Skeletal muscle satellite cell (primary cell): ENCODE results near the gene ARHGAP32.

Source experiments
- H3K27me3 ChIP-seq: 2 replicates; pipeline ENCODE4 v1.7.0; 2013; ENCODE audit warnings: low read length; ENCODE audit not compliant: control insufficient read depth, insufficient read depth
- H3K36me3 ChIP-seq: 2 replicates; pipeline ENCODE4 v1.7.0; 2013; ENCODE audit warnings: mild to moderate bottlenecking, control low read depth, low read length; ENCODE audit not compliant: insufficient read depth
- H3K4me1 ChIP-seq: 2 replicates; pipeline ENCODE4 v1.7.0; 2013; ENCODE audit warnings: low read length; ENCODE audit not compliant: control insufficient read depth, insufficient read depth
- H3K4me2 ChIP-seq: 2 replicates; pipeline ENCODE4 v1.7.0; 2013; ENCODE audit warnings: mild to moderate bottlenecking, low read length
- H3K4me3 ChIP-seq: 2 replicates; pipeline ENCODE4 v1.7.0; 2013; ENCODE audit warnings: low read length
- H3K9ac ChIP-seq: 2 replicates; pipeline ENCODE4 v1.7.0; 2013; ENCODE audit warnings: mild to moderate bottlenecking, low read depth, low read length, moderate library complexity
- H3K9me3 ChIP-seq: replicated peaks from 2 replicates; pipeline ENCODE4 v1.7.0; 2013; ENCODE audit warnings: mild to moderate bottlenecking, control low read depth, low read length

Gene ARHGAP32

GRCh38 chr11:129056916-129057315 is 135.2 kb downstream of the ARHGAP32 start:
- H3K36me3 ChIP-seq: no peaks in the 10 kb centered on the region
- H3K4me2 ChIP-seq: no peak overlapping the region
- peaks cover 8% of the 10 kb centered on the region for H3K4me1 ChIP-seq
- H3K27me3 ChIP-seq: no peaks in the 10 kb centered on the region
- H3K4me3 ChIP-seq: no peak overlapping the region
- H3K9me3 ChIP-seq: no peaks in the 10 kb centered on the region
- H3K9ac ChIP-seq: no peak overlapping the region

DNA sequence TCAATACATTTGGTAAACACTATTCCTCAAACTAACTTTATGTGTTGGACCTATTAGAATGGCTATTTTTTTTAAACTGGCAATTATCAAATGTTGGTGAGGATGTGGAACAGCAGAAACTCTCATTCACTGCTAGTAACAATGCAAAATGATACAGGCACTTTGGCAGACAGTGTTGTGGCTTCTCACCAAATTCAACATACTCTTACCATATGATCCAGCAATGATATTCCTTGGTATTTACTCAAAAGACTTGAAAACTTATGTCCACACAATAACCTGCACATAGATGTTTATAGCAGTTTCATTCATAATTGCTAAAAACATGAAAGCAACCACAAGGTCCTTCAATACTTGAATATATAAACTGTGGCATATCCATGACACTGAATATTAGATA is 136.9 kb downstream of the ARHGAP32 start:
- no peaks in the 10 kb centered on the region for H3K9me3 ChIP-seq

DNA sequence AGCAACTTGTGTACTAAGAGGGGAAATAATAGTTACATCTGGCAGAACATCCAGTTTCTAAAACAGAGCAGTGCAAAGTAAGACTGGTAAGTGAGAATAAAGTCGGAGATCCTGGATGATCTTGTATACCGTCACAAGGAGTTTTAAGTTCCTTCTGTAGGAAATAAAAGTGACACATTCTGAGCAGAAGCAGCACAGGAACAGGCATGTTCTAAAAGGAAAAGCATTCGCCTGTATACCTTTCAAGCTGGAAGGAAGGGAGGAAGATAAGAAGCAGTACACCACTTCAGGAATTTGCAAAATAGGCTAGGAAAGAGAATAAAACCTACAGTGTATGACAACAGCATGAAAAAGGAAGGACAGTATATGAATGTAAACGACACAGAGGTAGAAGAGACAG is 143.2 kb downstream of the ARHGAP32 start:
- no peaks in the 10 kb centered on the region for H3K36me3 ChIP-seq
- no peaks in the 10 kb centered on the region for H3K9me3 ChIP-seq
- no peak overlapping the region for H3K9ac ChIP-seq
- no peaks in the 10 kb centered on the region for H3K27me3 ChIP-seq
- no peak overlapping the region for H3K4me2 ChIP-seq
- H3K4me1 ChIP-seq: no peaks in the 10 kb centered on the region
- no peak overlapping the region for H3K4me3 ChIP-seq

More for the DNA sequence above, 136.9 kb downstream of the ARHGAP32 start:
- no peaks in the 10 kb centered on the region for H3K36me3 ChIP-seq
- H3K27me3 ChIP-seq: no peaks in the 10 kb centered on the region
- no peak overlapping the region for H3K9ac ChIP-seq
- H3K4me1 ChIP-seq: no peaks in the 10 kb centered on the region
- no peak overlapping the region for H3K4me3 ChIP-seq
- H3K4me2 ChIP-seq: no peak overlapping the region

- no peaks in the 10 kb centered on the region for H3K27me3 ChIP-seq
- H3K9me3 ChIP-seq: no peaks in the 10 kb centered on the region
- H3K4me3 ChIP-seq: no peak overlapping the region
- H3K36me3 ChIP-seq: no peaks in the 10 kb centered on the region
- no peak overlapping the region for H3K9ac ChIP-seq
- no peak overlapping the region for H3K4me2 ChIP-seq
- H3K4me1 ChIP-seq: no peaks in the 10 kb centered on the region
Observed at GRCh38 chr11:129045150-129045549, 147.0 kb downstream of the ARHGAP32 start.

DNA sequence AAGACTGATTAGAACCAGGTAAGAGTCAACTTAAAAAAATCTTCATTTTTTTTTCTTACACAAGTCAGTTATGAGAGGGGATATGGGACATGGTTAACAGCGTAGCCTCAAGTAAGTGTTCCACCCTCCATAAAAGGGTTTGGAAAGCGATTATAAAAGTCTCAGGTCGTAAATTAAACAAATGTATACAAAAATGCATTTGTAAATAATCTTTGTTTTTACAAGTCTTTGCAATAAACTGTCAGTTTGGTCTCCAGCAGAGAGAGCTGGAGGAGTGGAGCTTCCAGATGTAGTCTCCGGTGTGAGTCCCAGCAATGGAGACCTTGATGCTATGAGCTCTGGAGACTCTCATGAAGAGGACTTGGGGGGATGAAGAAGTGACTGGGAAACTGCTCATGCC is 149.6 kb downstream of the ARHGAP32 start:
- Histone ChIP-seq H3K4me1 (no peaks in the 10 kb centered on the region), H3K4me3 (no peak overlapping the region), H3K36me3 (no peaks in the 10 kb centered on the region), H3K9ac (no peak overlapping the region), H3K9me3 (no peaks in the 10 kb centered on the region), H3K4me2 (no peak overlapping the region), H3K27me3 (no peaks in the 10 kb centered on the region)

GRCh38 chr11:129041611-129042018 is 150.5 kb downstream of the ARHGAP32 start:
- Histone ChIP-seq H3K36me3 (no peaks in the 10 kb centered on the region), H3K27me3 (no peaks in the 10 kb centered on the region), H3K4me3 (no peak overlapping the region), H3K4me1 (no peaks in the 10 kb centered on the region), H3K9ac (no peak overlapping the region), H3K4me2 (no peak overlapping the region), H3K9me3 (no peaks in the 10 kb centered on the region)

- no peak overlapping the region for H3K9ac ChIP-seq
- H3K4me3 ChIP-seq: no peak overlapping the region
- no peaks in the 10 kb centered on the region for H3K36me3 ChIP-seq
- H3K9me3 ChIP-seq: no peaks in the 10 kb centered on the region
- no peak overlapping the region for H3K4me2 ChIP-seq
- no peaks in the 10 kb centered on the region for H3K4me1 ChIP-seq
- H3K27me3 ChIP-seq: no peaks in the 10 kb centered on the region
Observed at GRCh38 chr11:129040934-129041333, 151.2 kb downstream of the ARHGAP32 start.

DNA sequence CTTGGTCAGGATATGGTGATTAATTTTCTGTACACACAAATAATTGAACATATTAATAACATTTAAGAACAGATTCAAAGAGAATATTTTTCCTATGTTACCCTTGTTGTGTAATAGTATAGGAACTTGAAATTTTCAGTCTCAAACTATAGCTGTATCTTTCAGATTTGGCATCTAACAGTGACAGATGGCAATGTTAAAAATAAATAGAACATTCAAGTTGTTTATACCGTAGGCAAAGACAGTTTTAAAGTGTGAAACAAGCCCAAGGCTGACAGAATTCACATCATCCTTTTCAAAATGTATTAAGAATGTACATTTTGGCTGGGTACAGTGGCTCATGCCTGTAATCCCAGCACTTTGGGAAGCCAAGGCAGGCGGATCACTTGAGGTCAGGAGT is 156.9 kb downstream of the ARHGAP32 start:
- H3K4me3 ChIP-seq: no peak overlapping the region
- no peak overlapping the region for H3K9ac ChIP-seq
- no peak overlapping the region for H3K4me2 ChIP-seq
- H3K9me3 ChIP-seq: no peaks in the 10 kb centered on the region
- H3K27me3 ChIP-seq: no peaks in the 10 kb centered on the region
- H3K4me1 ChIP-seq: no peaks in the 10 kb centered on the region
- H3K36me3 ChIP-seq: no peaks in the 10 kb centered on the region

- Histone ChIP-seq H3K4me3 (no peak overlapping the region), H3K4me2 (no peak overlapping the region), H3K36me3 (no peaks in the 10 kb centered on the region), H3K27me3 (no peaks in the 10 kb centered on the region), H3K9me3 (no peaks in the 10 kb centered on the region), H3K4me1 (no peaks in the 10 kb centered on the region), H3K9ac (no peak overlapping the region)
Observed at GRCh38 chr11:129034001-129034400, 158.1 kb downstream of the ARHGAP32 start.

- Histone ChIP-seq H3K4me1 (peaks cover 8% of the 10 kb centered on the region), H3K9me3 (no peaks in the 10 kb centered on the region), H3K36me3 (no peaks in the 10 kb centered on the region), H3K27me3 (no peaks in the 10 kb centered on the region), H3K4me2 (no peak overlapping the region), H3K4me3 (no peak overlapping the region), H3K9ac (no peak overlapping the region)
Observed at GRCh38 chr11:129023968-129024676, 168.0 kb downstream of the ARHGAP32 start.

GRCh38 chr11:129021295-129021694 is 170.8 kb downstream of the ARHGAP32 start:
- no peaks in the 10 kb centered on the region for H3K36me3 ChIP-seq
- H3K9me3 ChIP-seq: no peaks in the 10 kb centered on the region
- no peak overlapping the region for H3K4me3 ChIP-seq
- no peaks in the 10 kb centered on the region for H3K27me3 ChIP-seq
- peaks cover 13% of the 10 kb centered on the region for H3K4me1 ChIP-seq
- no peak overlapping the region for H3K9ac ChIP-seq
- H3K4me2 ChIP-seq: no peak overlapping the region

DNA sequence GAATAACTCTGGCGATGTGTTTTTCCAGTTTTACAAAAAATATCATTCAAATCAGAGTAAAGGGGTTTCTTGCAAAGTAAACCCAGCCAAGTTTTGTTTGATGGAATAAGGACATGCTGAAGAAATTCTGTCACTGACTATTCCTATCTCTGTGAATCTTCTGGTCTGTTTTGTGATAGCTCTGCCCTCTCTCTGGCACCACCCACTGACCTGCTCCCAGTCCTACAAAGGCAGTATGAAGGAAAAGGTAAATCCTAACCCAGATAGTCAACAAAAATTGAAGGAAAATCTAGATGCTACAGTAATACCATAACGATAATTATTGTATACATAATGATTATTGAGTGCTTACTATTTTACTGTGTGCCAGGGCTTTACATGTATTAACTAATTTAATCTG is 173.1 kb downstream of the ARHGAP32 start:
- Histone ChIP-seq H3K36me3 (no peaks in the 10 kb centered on the region), H3K9ac (no peak overlapping the region), H3K9me3 (no peaks in the 10 kb centered on the region), H3K27me3 (no peaks in the 10 kb centered on the region), H3K4me3 (no peak overlapping the region), H3K4me2 (no peak overlapping the region), H3K4me1 (peaks cover 5% of the 10 kb centered on the region)
